Fibroblast of mammary gland (primary cell): ENCODE data around the gene SPEM3.

Experiments used
- DNase-seq: peaks from one replicate; pipeline ENCODE4 v3.0.0-alpha.2; 2010; ENCODE audit warnings: low read depth
- H3K4me3 ChIP-seq: 2 replicates; pipeline ENCODE4 v1.5.1; 2011; ENCODE audit warnings: low read depth, mild to moderate bottlenecking, low read length, moderate library complexity; ENCODE audit not compliant: control insufficient read depth
- CTCF ChIP-seq: conservative IDR thresholded peaks from 2 replicates; pipeline ENCODE4 v1.5.1; 2011; ENCODE audit warnings: low read depth, low read length, inconsistent platforms; ENCODE audit not compliant: control insufficient read depth, insufficient read depth

The SPEM3 gene

GRCh38 chr17:7428557-7428956, at the start of gene SPEM3:
TSS of gene SPEM3 (plus strand) at chr17:7428857. CDS start at chr17:7428903, 46 bp downstream.
- H3K4me3 ChIP-seq: no peak within 1 kb of the TSS
- DNase-seq: no peak
- TF ChIP-seq CTCF: no peak

GRCh38 chr17:7379134-7379533, 49.5 kb upstream of the SPEM3 start:
- TF ChIP-seq CTCF: no peak
- H3K4me3 ChIP-seq: no peak overlapping the region
- DNase-seq: no peak

- DNase-seq: no peak
- no peak for TF ChIP-seq CTCF
- H3K4me3 ChIP-seq: no peak overlapping the region
Measured at GRCh38 chr17:7380321-7380720, 48.3 kb upstream of the SPEM3 start.

GRCh38 chr17:7380855-7381683, 47.6 kb upstream of the SPEM3 start, which contains the start of gene TNK1:
TSS of gene TNK1 (plus strand) at chr17:7381089. CDS start at chr17:7382927, 1,838 bp downstream.
- no peak within 1 kb of the TSS for H3K4me3 ChIP-seq
- DNase-seq: no peak
- no peak for TF ChIP-seq CTCF

GRCh38 chr17:7382901-7383300, 45.8 kb upstream of the SPEM3 start:
- H3K4me3 ChIP-seq: no peak overlapping the region

GRCh38 chr17:7383371-7383741, 45.3 kb upstream of the SPEM3 start:
- TF ChIP-seq CTCF: no peak
- H3K4me3 ChIP-seq: no peak overlapping the region
- DNase-seq: no peak

More at GRCh38 chr17:7382901-7383300, 45.8 kb upstream of the SPEM3 start:
- TF ChIP-seq CTCF: no peak
- DNase-seq: no peak
